SK-MEL-5 (cell line): ENCODE results near the gene H1-8. TPM values are rescaled to one million over a fixed set of nuclear protein-coding genes. Genes with fewer than 3 reads are reported as not detected.
"Not testable (repeated sequence)": the region's sequence is repeated elsewhere in the genome, so short reads cannot be mapped to it uniquely, and the experiment has no call there.

Experiments
- DNase-seq: peaks from one replicate; pipeline ENCODE4 v3.0.0-alpha.2; 2016; ENCODE audit warnings: low read depth, low spot score
- in situ Hi-C: cut with HindIII; loops from 2 replicates; pipeline ENCODE4 v1.10.0; 2016; ENCODE audit warnings: low sequenced_read_pairs, high pct_unique_total_duplicates, low pct_unique_long_range_greater_than_20kb
- total RNA-seq: library from RNA; depleted of rRNA; stranded (reverse); fragments of >200 nt; shearing (Covaris generic); gene quantifications from 2 replicates; pipeline ENCODE4 v1.2.3, GENCODE V29; 2014

The H1-8 gene
- total RNA-seq, 1 experiment from 2014 or later: not detected

GRCh38 chr3:129512595-129512994 is 30.4 kb upstream of the H1-8 start:
- in situ Hi-C loops: no loop called here
- DNase-seq: no peak

DNA sequence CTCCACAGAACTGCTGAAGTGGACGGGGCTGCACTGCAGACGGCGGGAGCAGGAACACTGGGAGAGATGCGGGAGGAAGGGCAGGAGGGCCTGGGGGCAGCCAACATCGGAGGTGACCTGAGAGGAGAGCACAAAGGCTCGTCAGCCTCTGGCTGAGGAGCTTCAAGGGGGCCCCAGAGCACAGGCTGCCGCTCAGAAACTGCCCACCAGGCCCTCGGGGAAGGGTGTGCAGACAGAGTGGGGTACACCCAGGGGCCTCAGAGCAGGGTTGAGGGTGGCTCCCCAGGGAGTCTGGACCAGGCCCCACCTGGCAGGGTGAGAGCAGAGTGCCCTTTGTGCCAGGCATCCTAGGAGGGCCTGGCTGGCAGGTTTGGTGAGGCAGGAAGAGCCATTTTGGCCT is 29.3 kb upstream of the H1-8 start:
- in situ Hi-C loops: no loop called here
- DNase-seq: no peak

DNA sequence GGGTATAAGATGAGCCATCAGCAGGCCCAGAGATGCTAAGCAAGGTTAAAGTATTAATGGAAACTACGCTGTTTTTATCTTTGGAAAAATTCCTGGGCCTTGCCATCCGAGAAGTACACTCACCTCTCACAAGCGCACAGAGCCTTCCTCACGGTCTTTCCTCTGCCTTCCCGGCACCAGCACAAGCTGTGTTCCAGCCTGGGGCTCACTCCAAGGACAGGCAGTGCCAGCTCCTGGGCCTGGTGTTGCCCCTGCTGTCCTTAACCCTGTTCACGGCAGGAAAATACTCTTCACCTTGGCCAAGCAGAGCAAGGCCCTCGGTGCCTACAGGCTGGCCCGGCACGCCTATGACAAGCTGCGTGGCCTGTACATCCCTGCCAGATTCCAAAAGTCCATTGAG is 28.9 kb upstream of the H1-8 start:
- in situ Hi-C loops: no loop called here
- no peak for DNase-seq

DNA sequence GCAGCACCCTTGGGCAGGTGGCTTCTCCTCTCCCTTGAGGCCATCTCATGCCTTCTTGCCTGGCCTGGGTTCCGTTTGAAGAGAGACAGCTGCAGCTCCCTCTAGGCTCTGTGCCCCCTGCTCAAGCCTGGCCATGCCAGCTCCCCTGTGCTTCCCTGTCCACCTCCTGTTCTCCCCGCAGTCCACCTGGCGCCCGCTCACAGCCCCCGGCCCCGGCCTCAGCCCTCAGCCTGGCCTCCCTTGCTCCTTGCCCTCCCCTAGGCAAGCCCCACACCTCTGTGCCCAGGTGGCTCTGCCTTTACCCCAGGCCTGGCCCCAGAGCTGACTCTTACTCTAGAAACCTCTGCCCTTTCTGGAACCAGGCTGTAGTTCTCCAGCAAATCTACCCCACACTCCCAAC is 28.4 kb upstream of the H1-8 start:
- no peak for DNase-seq
- in situ Hi-C loops: no loop called here

DNA sequence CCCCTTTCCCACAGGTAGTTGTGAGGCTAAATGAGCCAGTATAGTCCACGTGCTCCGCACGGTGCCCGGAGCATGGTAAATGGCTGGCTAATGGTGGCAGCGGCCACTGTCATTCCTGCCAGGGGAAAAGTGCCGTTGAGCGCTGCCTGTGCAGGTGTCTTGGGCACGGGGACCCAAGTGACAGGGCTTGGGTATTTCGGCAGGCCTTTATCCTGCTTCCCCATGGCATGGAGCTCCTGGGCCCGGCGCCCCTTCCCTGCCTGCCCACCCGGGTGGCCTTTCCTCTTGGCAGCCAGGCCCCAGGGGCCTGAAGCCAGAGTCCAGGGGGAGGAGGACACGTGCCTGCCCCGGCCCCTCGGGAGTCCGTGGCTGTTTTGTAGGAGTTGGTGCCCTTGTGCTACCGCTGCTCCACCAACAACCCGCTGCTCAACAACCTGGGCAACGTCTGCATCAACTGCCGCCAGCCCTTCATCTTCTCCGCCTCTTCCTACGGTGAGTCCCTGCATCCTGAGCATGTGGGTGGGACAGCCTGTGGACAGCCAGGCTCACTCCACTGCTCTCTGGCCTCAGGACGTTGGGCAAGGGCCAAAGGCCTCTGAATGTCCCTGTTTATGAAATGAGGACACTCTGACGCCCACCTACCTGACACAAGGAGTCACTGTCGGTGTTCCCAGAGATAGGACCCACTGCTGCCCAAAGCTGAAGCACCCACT is 27.7 kb upstream of the H1-8 start:
- in situ Hi-C loops, DNase-seq: not testable (repeated sequence)

DNA sequence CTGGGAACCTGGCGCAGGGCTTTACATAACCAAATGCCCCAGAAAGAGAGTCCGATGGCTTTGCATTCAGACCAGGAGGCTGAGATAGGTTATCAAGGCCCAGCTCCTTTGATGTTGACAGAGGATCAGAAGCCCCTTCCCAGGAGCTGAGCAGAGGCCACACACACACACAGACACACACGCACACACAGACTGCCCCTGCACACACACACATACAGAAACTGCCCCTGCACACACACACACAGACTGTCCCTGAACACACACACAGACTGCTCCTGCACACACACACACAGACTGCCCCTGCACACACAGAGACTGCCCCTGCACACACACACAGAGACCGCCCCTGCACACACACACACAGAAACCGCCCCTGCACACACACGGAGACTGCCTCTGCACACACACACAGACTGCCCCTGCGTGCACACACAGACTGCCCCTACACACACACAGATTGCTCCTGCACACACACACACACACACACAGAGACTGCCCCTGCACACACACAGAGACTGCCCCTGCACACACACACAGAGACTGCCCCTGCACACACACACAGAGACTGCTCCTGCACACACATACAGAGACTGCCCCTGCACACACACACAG is 27.0 kb upstream of the H1-8 start:
- in situ Hi-C loops: not testable (repeated sequence)

DNA sequence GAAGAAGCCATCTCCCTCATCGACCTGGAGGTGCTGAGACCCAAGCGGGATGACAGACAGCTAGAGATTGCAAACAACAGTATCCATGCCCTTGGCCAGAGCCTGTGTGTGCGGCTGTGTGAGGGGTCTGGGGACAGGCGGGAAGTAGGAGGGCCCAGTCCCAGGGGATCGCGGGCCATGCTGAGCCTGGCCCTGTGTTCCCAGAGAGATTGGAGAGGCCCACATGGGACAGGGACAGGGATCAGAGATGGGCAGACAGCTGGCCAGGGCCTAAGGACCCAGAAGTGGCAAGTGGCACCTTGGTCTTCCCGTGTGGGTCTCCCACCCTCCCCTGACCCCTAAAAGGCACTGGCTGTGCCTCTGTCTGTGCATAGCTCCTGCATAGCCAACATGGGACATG is 25.5 kb upstream of the H1-8 start:
- in situ Hi-C loops: no loop called here
- no peak for DNase-seq

More for the DNA sequence above, 27.0 kb upstream of the H1-8 start:
- not testable (repeated sequence) for DNase-seq

GRCh38 chr3:129518038-129518561 is 24.9 kb upstream of the H1-8 start:
- in situ Hi-C loops: no loop called here
- DNase-seq: no peak

- DNase-seq: no peak
- in situ Hi-C loops: no loop called here
These were observed 24.4 kb upstream of the H1-8 start for GRCh38 chr3:129518581-129518980.

GRCh38 chr3:129519449-129519848 is 23.5 kb upstream of the H1-8 start:
- DNase-seq: no peak
- in situ Hi-C loops: no loop called here

GRCh38 chr3:129519896-129520715 is 22.9 kb upstream of the H1-8 start:
- no peak for DNase-seq
- in situ Hi-C loops: no loop called here

DNA sequence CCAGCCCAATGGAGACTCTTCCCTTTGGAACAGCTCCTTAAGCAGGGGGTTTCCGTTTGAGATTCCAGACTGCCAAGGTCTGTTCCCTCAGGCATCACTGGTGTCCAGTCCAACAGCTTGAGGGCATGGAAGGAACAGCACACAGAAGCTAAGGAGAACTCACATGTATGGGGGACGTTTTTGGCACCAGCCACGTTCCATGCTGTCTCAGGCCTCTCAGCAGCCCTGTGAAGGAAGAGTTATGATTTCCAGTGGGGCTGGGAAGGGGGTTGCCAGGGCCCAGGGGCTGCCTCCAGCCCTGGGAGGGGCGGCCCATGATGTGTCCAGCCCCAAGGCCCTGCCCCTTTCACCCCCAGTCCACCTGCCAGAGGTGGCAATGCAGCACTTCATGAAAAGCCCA is 22.0 kb upstream of the H1-8 start:
- no peak for DNase-seq
- in situ Hi-C loops: no loop called here

GRCh38 chr3:129521611-129522010 is 21.4 kb upstream of the H1-8 start:
- DNase-seq: no peak
- in situ Hi-C loops: no loop called here

DNA sequence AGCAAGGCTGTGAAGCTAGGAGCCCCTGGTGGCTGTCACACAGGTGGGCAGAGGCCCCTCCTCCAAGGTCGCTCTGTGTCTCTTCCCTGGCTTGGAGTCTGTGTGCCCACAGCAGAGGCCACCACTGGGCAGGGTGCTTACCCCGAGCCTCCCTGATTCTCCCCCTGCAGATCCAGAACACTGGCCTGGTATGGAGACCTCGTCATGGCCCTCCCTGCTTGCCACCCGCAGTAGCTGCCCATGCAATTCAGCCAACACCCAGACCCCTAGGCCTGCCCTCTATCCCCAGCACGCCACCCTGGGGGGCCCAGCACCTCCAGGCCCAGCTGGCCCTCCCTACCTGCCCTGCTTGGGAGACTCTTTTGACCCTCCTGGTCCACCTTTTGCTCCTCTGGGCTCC is 20.0 kb upstream of the H1-8 start:
- in situ Hi-C loops: no loop called here
- DNase-seq: no peak

GRCh38 chr3:129524081-129524480 is 18.9 kb upstream of the H1-8 start:
- DNase-seq: no peak
- in situ Hi-C loops: no loop called here

- in situ Hi-C loops: no loop called here
- DNase-seq: no peak
These were observed 17.5 kb upstream of the H1-8 start for GRCh38 chr3:129525341-129525968.

- DNase-seq: no peak
- in situ Hi-C loops: no loop called here
These were observed 16.7 kb upstream of the H1-8 start for GRCh38 chr3:129526121-129526900.
